Activated CD4-positive, CD25-positive, alpha-beta regulatory T cell (primary cell): ENCODE measurements around the gene ADPRHL1.

Experiments used
- DNase-seq, 4 experiments: peaks; one replicate each; lab custom pipeline; 2025; lab: John Stamatoyannopoulos, UW

The ADPRHL1 gene

GRCh38 chr13:113417008-113417751, 36.1 kb downstream of the ADPRHL1 start:
- DNase-seq = no peak

- DNase-seq = no peak
Measured at GRCh38 chr13:113415825-113416224, 37.5 kb downstream of the ADPRHL1 start.

- DNase-seq = no peak
Measured at GRCh38 chr13:113415032-113415431, 38.3 kb downstream of the ADPRHL1 start.

- DNase-seq = no peak
Measured at GRCh38 chr13:113414335-113414734, 39.0 kb downstream of the ADPRHL1 start.

GRCh38 chr13:113413898-113414282, 39.4 kb downstream of the ADPRHL1 start:
- no peak for DNase-seq

- no peak for DNase-seq
Measured at GRCh38 chr13:113413178-113413897, 40.0 kb downstream of the ADPRHL1 start.

GRCh38 chr13:113412440-113412839, 40.8 kb downstream of the ADPRHL1 start:
- no peak for DNase-seq

GRCh38 chr13:113411216-113412023, 41.9 kb downstream of the ADPRHL1 start:
- DNase-seq = no peak

GRCh38 chr13:113410472-113411201, 42.7 kb downstream of the ADPRHL1 start:
- no peak for DNase-seq

- DNase-seq = no peak
Measured at GRCh38 chr13:113408562-113408961, 44.7 kb downstream of the ADPRHL1 start.

GRCh38 chr13:113407531-113408393, 45.5 kb downstream of the ADPRHL1 start:
- no peak for DNase-seq

- no peak for DNase-seq
Measured at GRCh38 chr13:113407103-113407530, 46.2 kb downstream of the ADPRHL1 start.

- DNase-seq = no peak
Measured at GRCh38 chr13:113406321-113407102, 46.8 kb downstream of the ADPRHL1 start.

GRCh38 chr13:113405481-113406300, 47.6 kb downstream of the ADPRHL1 start:
- no peak for DNase-seq

- no peak for DNase-seq
Measured at GRCh38 chr13:113404723-113405471, 48.4 kb downstream of the ADPRHL1 start.

- DNase-seq = no peak
Measured at GRCh38 chr13:113404366-113404722, 48.9 kb downstream of the ADPRHL1 start.

GRCh38 chr13:113403255-113404104, 49.8 kb downstream of the ADPRHL1 start:
- no peak for DNase-seq
